Stimulated activated naive CD8-positive, alpha-beta T cell treated with anti-CD3 and anti-CD28 coated beads, Interleukin-15, amount 100 ng/mL, for 72 hours (primary cell): ENCODE data around the gene ANO1.
A peak's percentile ranks its signal among the peaks of the same experiment; 100 is the strongest.

Source experiments
- ATAC-seq: fragments of 150-1000 bp; cut with Tn5 transposase; 2 replicates; pipeline ENCODE4 v1.10.0; 2021; ENCODE audit warnings: mild to moderate bottlenecking, moderate library complexity
- DNase-seq, 2 donors: peaks; one replicate each; pipeline ENCODE4 v3.0.0; 2021 to 2022
- H3K27ac Mint-ChIP-seq, 2 donors: one replicate each; pipeline ENCODE4 v1.8.0; 2022; ENCODE audit warnings: mild to moderate bottlenecking in 2 of 2, mixed read lengths in 2 of 2, moderate library complexity in 2 of 2
- H3K27me3 Mint-ChIP-seq: one replicate; pipeline ENCODE4 v1.8.0; 2022; ENCODE audit warnings: mixed read lengths
- H3K4me1 Mint-ChIP-seq: one replicate; pipeline ENCODE4 v1.8.0; 2022; ENCODE audit warnings: mild to moderate bottlenecking, mixed read lengths
- H3K4me3 Mint-ChIP-seq, 2 donors: one replicate each; pipeline ENCODE4 v1.8.0; 2022; ENCODE audit warnings: mild to moderate bottlenecking in 2 of 2, mixed read lengths in 2 of 2, moderate library complexity in 1 of 2
- H3K9me3 Mint-ChIP-seq, 2 donors: one replicate each; pipeline ENCODE4 v1.8.0; 2022; ENCODE audit warnings: mixed read lengths in 2 of 2

Gene ANO1

DNA sequence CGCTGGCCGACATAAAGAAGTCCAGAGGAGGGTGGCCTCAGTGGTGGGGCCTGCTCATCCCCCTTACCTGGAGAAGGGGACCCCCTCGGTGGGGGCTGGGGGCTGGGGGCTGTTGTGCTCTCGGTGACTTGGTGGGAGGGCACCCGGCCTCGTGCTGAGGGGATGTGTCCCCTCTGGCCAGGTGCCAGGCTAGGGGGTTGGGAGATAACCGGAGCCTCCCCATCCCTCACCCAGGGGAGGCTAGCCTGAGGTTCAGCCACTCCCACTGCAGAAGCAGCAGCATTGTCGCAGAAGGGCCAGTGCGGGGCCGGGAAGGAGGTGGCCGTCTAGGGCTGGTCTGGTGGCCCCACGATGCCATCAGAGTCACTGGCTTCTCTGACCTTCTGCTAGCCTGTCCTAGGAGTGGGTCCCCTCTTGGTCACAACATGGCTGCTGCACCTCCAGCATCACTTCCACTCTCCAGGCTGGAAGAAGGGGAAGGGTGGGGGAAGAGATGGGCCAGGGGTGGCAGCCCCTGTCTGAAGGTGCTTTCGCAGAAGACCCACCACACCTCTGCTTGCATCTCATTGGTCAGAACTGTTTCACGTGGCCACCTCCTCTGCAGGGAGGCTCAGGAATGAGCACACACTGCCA is 80.8 kb downstream of the ANO1 start:
- peaks cover 8% of the 10 kb centered on the region for H3K27me3 Mint-ChIP-seq
- H3K27ac Mint-ChIP-seq = no peak overlapping the region
- DNase-seq = no peak
- H3K4me3 Mint-ChIP-seq = no peak overlapping the region
- no peak for ATAC-seq
- H3K9me3 Mint-ChIP-seq = no peaks in the 10 kb centered on the region
- H3K4me1 Mint-ChIP-seq = no peaks in the 10 kb centered on the region

DNA sequence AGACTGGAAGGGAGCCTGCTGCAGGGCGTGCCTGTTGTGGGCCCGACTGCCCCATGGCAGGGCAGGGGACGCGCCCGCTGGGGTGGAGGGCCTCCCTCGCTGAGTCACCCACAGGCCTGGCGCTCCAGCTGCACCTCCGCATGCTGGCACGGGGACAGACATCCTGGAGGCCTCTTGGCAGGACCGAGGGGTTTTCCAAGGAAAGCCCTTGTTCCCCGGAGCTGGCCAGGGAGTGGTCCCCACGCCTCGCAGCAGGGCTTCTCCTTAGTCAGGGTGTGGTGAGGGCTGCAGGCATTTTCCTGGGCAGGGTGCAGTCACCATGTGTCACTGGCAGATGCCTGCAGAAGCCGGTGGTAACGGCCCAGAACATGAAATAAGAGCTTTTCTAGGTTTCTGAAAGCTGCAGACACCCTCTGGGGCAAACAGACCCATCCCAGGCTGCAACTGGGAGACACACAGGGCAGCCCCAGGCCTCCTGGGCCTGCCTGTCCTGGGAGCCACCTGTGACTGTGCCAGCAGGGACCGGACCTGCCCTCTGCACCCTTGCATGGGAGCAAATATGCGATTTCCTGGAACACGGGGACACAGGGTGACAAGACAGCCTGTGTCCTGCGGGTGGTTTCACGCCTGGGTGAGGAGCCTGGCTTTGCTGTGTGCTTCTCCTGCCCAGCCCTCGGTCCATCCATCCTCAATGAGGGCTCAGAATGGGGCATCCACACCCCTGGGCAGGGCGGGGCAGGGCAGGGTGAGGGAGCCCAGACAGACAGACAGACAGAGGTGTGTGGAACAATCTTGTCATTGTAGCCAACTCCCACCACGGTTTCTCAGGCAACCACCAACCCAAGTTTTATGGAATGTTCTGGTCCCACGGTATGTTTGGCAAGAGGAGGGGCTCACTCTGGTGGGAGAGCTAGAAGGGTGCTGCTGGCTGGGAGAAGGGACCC is 81.8 kb downstream of the ANO1 start:
- no peak for ATAC-seq
- Mint-ChIP-seq H3K27ac (no peak overlapping the region), H3K4me3 (no peak overlapping the region), H3K4me1 (no peaks in the 10 kb centered on the region), H3K27me3 (peaks cover 8% of the 10 kb centered on the region), H3K9me3 (no peaks in the 10 kb centered on the region)
- DNase-seq = no peak

DNA sequence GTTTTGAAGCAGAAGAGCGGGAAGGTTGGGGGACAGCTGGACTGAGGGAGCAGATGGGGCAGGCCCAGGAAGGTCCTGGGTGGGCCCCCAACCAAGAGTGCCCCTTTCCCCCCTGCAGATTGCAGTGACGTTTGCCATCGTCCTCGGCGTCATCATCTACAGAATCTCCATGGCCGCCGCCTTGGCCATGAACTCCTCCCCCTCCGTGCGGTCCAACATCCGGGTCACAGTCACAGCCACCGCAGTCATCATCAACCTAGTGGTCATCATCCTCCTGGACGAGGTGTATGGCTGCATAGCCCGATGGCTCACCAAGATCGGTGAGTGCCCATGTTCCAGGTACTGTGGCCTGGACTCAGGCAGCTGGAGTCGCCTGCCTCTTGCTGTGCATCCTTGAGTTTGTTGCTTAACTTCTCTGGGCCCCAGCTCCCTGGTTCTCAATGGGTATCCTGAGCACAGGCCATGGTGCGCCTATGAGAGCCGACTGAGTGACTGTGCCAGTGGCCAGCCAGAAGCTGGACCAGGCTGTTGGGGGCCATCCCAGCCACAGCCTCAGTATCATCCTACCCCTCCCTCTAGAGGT is 83.0 kb downstream of the ANO1 start:
- DNase-seq (no peak), ATAC-seq (no peak)
- no peaks in the 10 kb centered on the region for H3K4me1 Mint-ChIP-seq
- H3K9me3 Mint-ChIP-seq = no peaks in the 10 kb centered on the region
- peaks cover 8% of the 10 kb centered on the region for H3K27me3 Mint-ChIP-seq
- no peak overlapping the region for H3K27ac Mint-ChIP-seq
- H3K4me3 Mint-ChIP-seq = no peak overlapping the region

DNA sequence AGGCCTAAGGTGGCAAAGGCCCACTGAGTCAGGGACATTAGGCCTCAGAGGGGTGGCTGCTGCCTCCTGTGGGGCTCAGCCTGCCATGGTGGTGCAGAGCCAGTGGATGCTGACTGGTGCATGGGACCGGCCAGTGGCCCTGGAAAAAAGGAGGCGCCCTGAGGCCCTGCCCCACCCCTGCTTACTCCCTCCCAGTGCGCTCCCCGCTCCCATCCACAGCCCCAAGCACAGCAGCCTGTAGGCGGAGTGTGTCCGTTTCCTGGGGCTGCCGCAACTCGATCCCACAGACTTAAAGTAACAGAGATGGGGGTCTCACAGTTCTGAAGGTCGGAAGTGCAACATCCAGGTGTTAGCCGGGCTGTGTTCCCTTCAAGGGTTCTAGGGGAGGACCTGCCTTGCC is 86.6 kb downstream of the ANO1 start:
- no peak for ATAC-seq
- no peak for DNase-seq
- H3K4me1 Mint-ChIP-seq = no peaks in the 10 kb centered on the region
- peaks cover 20% of the 10 kb centered on the region for H3K27me3 Mint-ChIP-seq
- no peak overlapping the region for H3K4me3 Mint-ChIP-seq
- no peaks in the 10 kb centered on the region for H3K9me3 Mint-ChIP-seq
- H3K27ac Mint-ChIP-seq = no peak overlapping the region

DNA sequence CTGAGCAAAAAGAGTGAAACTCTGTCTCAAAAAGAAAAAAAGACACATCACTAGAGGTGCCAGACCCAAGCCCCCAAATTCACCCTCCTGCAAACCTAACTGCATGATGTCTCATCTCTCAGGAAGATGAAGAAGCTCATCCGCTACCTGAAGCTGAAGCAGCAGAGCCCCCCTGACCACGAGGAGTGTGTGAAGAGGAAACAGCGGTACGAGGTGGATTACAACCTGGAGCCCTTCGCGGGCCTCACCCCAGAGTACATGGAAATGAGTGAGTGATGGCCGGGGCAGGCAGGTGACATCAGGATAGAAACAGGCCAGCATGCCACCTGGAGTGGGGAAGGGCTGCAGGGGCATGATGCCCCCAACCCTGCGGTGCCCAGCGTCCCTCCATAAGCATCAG is 89.0 kb downstream of the ANO1 start:
- no peak overlapping the region for H3K4me3 Mint-ChIP-seq
- H3K27ac Mint-ChIP-seq = no peak overlapping the region
- peaks cover 20% of the 10 kb centered on the region for H3K27me3 Mint-ChIP-seq
- DNase-seq (no peak), ATAC-seq (no peak)
- H3K4me1 Mint-ChIP-seq = no peaks in the 10 kb centered on the region
- no peaks in the 10 kb centered on the region for H3K9me3 Mint-ChIP-seq

DNA sequence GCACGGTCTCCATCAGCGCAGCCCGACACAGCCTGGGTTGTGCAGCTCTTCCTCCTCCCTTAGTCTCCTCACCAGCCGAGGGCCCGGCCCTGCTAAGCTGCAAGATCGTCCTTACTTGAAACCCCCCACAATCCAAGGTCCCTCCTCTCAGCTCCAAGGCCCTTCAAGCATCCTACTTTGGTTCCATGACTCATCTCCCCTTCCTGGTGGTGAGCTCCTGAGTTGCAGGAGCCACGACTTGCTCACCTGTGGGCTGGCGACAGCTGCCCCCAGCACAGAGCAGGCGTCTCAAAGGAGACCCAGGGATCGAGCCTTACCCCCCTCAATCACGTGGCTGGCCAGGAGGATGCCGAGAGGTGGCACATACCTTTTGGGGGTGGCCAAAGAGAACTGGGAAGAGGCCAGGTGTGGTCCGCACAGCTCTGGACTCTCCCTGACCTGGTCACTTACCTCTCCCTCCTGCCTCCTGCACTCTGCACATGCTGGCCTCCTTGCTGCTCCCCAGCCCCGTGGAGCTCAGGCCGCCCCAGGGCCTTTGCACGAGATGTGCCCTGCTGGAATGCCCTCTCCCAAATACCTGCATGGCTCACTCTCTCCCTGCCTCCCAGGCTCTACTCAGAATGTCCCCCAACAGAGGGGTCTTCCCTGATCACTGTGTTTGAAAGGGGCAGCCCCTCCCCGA is 89.7 kb downstream of the ANO1 start:
- ATAC-seq (no peak), DNase-seq (no peak)
- Mint-ChIP-seq H3K9me3 (no peaks in the 10 kb centered on the region), H3K27me3 (peaks cover 20% of the 10 kb centered on the region), H3K27ac (peak overlapping the region in 1 of 2 donors; percentile 16), H3K4me3 (no peak overlapping the region), H3K4me1 (no peaks in the 10 kb centered on the region)

DNA sequence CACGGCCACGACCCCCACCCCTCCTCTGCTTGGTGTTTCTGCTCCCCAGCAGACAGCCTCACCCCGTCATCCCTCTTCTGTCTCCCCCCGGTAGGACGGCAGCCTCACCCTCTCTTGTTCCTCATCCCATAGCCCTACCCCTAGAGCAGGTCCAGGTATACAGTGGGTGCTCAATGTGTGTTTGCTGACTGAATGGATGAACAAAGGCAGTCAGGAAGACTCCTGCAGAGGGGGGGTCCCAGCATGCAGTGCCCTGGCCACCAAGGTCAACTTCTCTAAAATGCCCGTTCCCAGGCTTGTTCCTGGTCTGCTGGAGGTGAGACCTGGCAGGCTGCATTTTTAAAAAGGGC is 90.3 kb downstream of the ANO1 start:
- ATAC-seq (no peak), DNase-seq (no peak)
- Mint-ChIP-seq H3K27ac (no peak overlapping the region), H3K9me3 (no peaks in the 10 kb centered on the region), H3K4me1 (no peaks in the 10 kb centered on the region), H3K27me3 (peaks cover 20% of the 10 kb centered on the region), H3K4me3 (no peak overlapping the region)

DNA sequence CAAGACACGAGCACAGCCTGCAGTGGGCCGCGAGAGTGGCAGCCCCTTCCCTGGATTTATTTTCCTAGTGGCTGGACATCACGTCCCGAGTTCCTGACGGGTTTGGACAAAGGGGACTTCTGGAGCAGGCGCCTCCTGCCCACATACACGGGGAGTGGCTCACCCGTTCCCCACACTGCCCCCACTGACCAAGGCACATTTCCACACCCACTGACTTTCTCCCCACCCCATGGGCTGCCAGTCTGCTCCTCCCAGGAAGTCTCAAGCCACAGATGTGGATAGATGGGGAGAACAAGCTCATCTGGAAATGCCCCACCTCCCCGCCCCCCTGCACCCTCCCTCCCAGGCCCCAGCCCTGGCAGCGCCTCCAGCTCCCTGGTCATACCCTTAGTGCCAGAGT is 91.0 kb downstream of the ANO1 start:
- DNase-seq = no peak
- H3K4me1 Mint-ChIP-seq = no peaks in the 10 kb centered on the region
- H3K27ac Mint-ChIP-seq = no peak overlapping the region
- peaks cover 20% of the 10 kb centered on the region for H3K27me3 Mint-ChIP-seq
- no peak overlapping the region for H3K4me3 Mint-ChIP-seq
- no peak for ATAC-seq
- no peaks in the 10 kb centered on the region for H3K9me3 Mint-ChIP-seq

DNA sequence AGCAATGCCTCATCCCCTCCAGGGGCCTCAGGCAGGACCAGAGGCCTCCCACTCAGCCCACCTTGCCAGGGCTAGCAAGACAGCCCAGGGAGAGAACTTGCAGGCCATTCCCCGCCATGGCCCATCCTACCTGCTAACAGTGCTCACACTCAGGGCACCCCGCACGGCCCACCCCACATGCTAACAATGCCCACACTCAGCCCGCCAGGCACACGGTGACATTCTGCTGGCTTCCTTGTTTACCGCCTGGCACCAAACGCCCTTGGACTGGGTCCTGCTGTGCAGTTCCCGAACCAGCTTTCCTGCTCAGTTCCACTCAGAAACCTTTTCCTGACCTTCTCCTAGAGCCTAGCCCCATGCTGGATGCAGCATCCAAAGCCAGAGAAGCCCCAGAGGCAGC is 91.5 kb downstream of the ANO1 start:
- DNase-seq = no peak
- Mint-ChIP-seq H3K4me3 (no peak overlapping the region), H3K4me1 (peaks cover 2% of the 10 kb centered on the region), H3K27me3 (peaks cover 20% of the 10 kb centered on the region), H3K27ac (no peak overlapping the region), H3K9me3 (no peaks in the 10 kb centered on the region)
- ATAC-seq = no peak

DNA sequence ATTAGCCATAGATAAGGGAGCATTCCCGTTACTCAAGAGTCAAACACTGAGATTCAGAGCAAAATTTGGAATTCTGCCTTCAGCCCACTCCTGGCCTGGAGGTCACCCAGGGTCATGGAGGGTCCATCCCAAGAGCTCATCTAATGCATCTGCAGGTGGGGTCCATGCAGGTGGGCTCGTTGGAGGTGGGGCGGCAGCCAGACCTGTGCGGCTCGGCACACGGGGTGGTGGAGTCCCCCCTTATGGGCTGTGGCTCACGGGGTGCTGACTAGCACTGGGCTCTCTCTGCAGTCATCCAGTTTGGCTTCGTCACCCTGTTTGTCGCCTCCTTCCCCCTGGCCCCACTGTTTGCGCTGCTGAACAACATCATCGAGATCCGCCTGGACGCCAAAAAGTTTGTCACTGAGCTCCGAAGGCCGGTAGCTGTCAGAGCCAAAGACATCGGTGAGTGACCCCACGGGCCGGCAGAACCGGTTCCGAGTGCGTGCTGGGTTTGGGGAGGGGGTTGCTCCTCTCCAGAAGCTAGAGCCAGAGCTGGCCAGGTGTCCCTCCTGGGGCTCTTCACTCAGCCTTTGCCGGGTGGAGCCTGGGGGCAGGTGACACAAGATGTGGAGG is 92.6 kb downstream of the ANO1 start:
- peaks cover 20% of the 10 kb centered on the region for H3K27me3 Mint-ChIP-seq
- no peaks in the 10 kb centered on the region for H3K9me3 Mint-ChIP-seq
- DNase-seq (no peak), ATAC-seq (no peak)
- H3K4me3 Mint-ChIP-seq = no peak overlapping the region
- H3K27ac Mint-ChIP-seq = no peak overlapping the region
- peaks cover 12% of the 10 kb centered on the region for H3K4me1 Mint-ChIP-seq

DNA sequence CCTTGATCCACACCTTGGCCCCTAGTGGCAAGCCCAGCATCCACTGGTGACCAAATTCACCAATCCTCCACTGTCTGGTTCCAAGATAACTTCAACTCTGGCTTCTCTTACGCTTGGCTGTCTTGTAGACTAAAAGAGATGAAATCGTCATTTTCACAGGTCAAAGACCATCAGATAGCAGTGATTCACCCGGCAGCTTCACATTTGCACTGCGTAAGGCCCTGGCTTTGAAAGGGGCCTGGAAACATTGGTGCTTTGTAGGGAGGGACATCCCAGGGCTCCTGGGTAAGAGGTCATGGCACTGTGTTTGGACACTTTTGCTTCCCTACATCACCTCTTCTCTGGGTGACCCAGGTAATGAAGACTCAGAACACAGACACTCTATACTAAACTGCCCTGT is 94.9 kb downstream of the ANO1 start:
- Mint-ChIP-seq H3K9me3 (no peaks in the 10 kb centered on the region), H3K4me1 (peaks cover 12% of the 10 kb centered on the region)
- no peak for ATAC-seq

DNA sequence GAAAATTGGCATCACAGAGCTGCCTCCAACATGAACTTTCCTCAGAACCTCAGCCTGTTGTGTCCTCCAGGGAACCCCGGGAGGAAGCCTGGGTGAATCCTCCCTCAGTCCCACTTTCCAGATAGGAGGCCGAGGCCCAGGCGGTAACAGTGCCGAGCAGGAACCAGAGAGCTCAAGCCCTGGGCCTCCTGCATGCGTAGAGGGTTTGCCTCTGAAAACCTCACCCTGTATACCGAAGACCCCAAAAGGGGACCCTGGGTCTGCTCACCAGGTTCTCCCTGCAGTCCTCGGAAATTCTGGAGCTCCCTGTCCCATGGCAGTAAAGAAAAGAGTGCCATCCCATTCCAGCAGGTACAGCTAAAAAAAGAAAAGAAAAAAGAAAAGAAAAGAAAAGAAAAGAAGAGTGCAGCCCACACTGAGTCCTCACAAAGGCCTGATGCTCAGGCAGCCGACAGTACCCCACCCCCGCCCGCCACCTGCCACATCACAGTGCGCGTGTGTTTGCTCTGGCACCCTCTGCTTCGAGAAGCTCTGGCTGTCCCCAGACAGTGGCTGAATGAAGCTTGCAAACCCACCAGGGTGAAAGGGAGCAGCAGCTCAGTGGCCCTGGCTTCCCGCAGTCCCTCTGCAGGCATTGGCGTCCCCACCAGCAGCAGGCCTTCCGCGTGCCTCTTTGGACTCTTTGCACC is 96.6 kb downstream of the ANO1 start:
- no peaks in the 10 kb centered on the region for H3K27me3 Mint-ChIP-seq
- DNase-seq (no peak), ATAC-seq (no peak)
- peak overlapping the region in 1 of 2 donors; percentile 27 for H3K27ac Mint-ChIP-seq
- H3K4me3 Mint-ChIP-seq = no peak overlapping the region
- no peaks in the 10 kb centered on the region for H3K9me3 Mint-ChIP-seq
- peaks cover 12% of the 10 kb centered on the region for H3K4me1 Mint-ChIP-seq

More for the DNA sequence above, 94.9 kb downstream of the ANO1 start:
- Mint-ChIP-seq H3K4me3 (no peak overlapping the region), H3K27ac (no peak overlapping the region), H3K27me3 (peaks cover 8% of the 10 kb centered on the region)
- no peak for DNase-seq

DNA sequence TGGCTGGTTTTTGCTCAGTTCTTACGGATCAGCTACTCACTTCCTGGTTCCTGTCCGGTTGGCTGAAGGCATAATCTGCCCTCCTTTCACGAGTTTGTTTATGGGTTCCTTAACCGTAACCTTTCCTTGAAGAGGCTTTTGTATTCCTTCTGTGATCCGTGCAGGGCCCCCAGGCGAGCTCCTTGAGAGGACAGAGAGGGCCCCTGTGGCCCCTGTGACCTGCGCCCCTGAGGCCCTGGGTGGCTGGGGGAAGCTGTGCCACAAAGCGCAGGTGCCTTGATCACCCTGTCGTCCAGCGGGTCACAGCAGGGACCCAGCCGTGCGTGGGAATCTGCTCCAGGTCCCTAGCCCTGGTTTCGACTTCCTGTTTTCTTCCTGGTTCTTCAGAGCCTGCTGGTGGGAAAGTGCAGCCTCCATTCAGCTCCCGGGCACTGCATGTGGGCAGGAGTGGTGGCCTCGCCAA is 97.2 kb downstream of the ANO1 start:
- Mint-ChIP-seq H3K4me3 (no peak overlapping the region), H3K27ac (no peak overlapping the region), H3K4me1 (peaks cover 12% of the 10 kb centered on the region)

DNA sequence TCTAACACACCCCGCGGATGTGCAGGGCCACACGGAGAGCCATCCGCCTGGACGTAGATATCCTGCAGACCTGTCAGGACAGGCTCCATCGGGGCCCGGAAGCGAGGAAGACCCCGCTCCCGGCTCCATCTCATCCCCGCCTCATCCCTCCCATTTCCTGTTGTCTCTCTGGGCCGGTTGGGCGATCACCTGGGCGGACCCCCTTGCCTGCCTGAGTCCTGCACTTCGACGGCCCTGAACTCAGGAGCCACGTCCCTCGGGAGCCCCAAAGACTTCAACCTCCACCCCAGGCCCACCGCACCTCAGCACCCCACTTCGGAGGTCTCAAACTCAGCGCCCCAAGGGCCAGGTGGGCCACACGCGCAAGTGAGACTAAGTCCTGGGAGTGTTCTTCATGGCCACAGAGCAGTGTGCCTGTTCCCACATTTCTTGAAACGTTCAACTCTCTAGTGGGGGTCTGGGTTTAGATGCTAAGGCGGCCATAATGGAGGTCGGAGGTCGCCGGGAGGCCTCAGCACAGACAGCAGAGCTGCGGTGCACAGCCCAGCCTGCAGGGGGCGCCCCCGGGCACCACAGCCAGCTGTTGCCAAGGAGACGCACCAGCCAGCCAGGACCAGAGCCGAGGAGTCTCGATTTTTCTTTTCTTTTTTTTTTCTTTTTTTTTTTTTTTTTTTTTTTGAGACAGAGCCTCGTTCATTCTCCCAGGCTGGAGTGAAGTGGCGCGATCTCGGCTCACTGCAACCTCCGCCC is 99.0 kb downstream of the ANO1 start:
- no peaks in the 10 kb centered on the region for H3K9me3 Mint-ChIP-seq
- no peak overlapping the region for H3K4me3 Mint-ChIP-seq
- H3K27ac Mint-ChIP-seq = no peak overlapping the region
- DNase-seq = peak; percentile 46 to 65
- no peaks in the 10 kb centered on the region for H3K27me3 Mint-ChIP-seq
- peak; percentile 77 for ATAC-seq
- peaks cover 12% of the 10 kb centered on the region for H3K4me1 Mint-ChIP-seq

More for the DNA sequence above, 97.2 kb downstream of the ANO1 start:
- H3K27me3 Mint-ChIP-seq = no peaks in the 10 kb centered on the region
- DNase-seq (no peak), ATAC-seq (no peak)
- no peaks in the 10 kb centered on the region for H3K9me3 Mint-ChIP-seq
